Muscle of back (tissue), 11 donors: ENCODE results near the gene HS3ST1. TPM values are rescaled to one million over a fixed set of nuclear protein-coding genes. Genes with fewer than 3 reads are reported as not detected.
A peak's percentile ranks its signal among the peaks of the same experiment; 100 is the strongest.
"Not testable (repeated sequence)": the region's sequence is repeated elsewhere in the genome, so short reads cannot be mapped to it uniquely, and the experiment has no call there.

Experiments used
- DNase-seq, 3 donors: peaks; one replicate each; pipeline versions ENCODE4 v3.0.0 to v3.0.0-alpha.2; 2013
- polyA plus RNA-seq, 10 donors: library from polyadenylated mRNA; unstranded; fragments of 120-200 nt; gene quantifications; one replicate each; pipeline ENCODE4 v1.2.1, GENCODE V29; 2013; ENCODE audit not compliant: insufficient read length in 10 of 10

The HS3ST1 gene
- polyA plus RNA-seq, 10 donors: 0.08 to 0.96 (median 0.28) TPM

GRCh38 chr4:11407551-11407950 is 21.1 kb downstream of the HS3ST1 start:
- DNase-seq: no peak

DNA sequence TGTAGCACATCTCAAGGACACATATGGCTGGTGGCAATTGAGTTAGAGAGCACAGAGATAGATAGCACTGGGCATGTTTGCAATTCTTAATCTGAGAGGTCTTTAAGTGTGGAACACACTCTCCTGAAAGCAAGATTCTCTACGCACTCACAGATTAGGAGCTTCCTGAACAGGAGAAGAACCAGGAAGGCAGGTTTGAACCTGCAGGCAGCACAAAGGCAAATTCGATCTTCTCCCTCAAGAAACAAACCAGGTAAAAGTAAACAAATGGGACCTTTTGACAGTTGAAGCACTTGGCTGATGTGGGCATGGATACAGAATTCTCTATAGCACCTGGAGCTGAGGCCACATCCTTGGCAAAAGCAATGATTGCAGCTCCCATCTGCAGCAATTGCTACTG is 24.3 kb downstream of the HS3ST1 start:
- DNase-seq: no peak

GRCh38 chr4:11402192-11402591 is 26.5 kb downstream of the HS3ST1 start:
- DNase-seq: no peak

- no peak for DNase-seq
Observed at GRCh38 chr4:11399461-11399971, 29.2 kb downstream of the HS3ST1 start.

- DNase-seq: peak in 1 of 3 donors; percentile 20
Observed at GRCh38 chr4:11397819-11398610, 30.7 kb downstream of the HS3ST1 start.

- no peak for DNase-seq
Observed at GRCh38 chr4:11397146-11397545, 31.5 kb downstream of the HS3ST1 start.

DNA sequence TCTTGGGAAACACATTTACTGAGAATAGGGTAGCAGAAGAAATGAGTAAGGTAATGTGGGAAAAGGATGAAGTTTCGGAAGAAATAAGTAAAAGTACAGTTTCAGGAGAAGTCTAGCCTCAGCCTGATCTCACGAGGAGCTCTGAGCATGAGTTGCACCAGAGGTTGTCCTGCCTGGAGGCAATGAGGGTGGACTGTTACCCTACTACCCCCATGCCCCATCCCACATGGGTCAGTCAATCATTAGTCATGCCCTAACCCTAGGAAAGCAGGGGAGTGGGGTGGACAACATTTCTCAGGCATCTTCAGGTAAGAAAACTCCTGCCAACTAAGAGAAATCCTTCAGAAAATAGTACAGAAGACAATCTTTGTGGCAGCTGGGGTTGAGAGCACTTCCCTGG is 35.1 kb downstream of the HS3ST1 start:
- DNase-seq: no peak

GRCh38 chr4:11384072-11384471 is 44.6 kb downstream of the HS3ST1 start:
- not testable (repeated sequence) for DNase-seq

DNA sequence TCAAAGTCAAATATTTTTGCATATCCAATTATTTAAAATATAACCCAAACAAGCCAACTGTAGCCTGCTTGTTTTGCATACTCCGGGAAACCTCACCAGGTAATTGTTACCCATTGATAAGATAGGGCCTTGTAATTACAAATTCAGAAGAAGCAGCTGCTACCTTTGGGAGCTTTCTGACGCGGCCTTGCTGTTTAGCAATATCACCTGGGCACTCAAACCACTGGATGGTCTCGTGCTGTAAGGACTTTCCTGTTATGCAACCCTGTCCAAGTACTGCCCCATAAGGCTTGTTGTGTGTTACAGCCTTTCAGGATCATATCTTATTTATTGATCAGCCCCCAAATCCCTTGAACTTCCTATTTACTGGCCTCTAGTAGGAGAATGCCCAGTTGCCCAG is 52.1 kb downstream of the HS3ST1 start:
- DNase-seq: no peak

DNA sequence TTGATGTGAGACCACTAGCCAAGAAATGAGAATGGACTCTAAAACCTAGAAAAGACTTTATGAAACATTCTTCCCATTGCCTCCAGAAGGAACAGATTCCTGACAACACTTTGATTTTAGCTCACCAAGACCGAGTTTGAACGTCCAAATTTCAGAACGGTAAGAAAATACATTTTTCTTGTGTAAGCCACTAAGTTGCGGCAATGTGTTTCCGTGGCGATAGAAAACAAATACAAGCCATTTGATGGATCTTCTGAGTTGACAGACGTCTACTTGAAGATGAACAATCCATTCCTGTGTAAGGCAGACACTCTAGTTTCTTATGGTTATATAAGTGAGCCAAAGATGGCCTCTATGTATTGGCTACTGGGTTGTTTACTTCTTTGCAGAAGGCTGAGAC is 52.5 kb downstream of the HS3ST1 start:
- DNase-seq: no peak

DNA sequence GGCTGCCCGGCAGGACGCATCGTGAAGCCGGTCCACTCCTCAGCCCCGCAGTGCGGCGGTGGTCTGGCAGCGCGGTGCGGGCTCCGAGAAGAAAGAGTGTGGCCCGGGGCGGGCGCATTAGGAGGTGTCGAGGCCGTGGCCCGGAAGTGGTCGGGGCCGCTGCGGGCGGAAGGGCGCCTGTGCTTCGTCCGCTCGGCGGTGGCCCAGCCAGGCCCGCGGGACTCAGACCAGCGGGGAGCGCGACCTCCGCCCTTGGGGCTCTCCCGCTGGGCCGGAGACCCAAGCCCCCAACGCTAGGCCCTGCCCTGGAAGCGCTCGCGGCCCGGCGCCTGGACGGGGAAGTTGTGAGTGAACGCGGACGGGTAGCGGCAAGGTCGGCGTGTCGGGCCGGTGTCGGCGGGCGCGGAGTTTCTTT is 60.0 kb downstream of the HS3ST1 start:
- peak in 1 of 3 donors; percentile 12 for DNase-seq

GRCh38 chr4:11367371-11367770 is 61.3 kb downstream of the HS3ST1 start:
- DNase-seq: peak; percentile 7 to 56 (median 36)

- DNase-seq: no peak
Observed at GRCh38 chr4:11366859-11367258, 61.8 kb downstream of the HS3ST1 start.

- DNase-seq: no peak
Observed at GRCh38 chr4:11365039-11365438, 63.7 kb downstream of the HS3ST1 start.

GRCh38 chr4:11359591-11359990 is 69.1 kb downstream of the HS3ST1 start:
- no peak for DNase-seq

DNA sequence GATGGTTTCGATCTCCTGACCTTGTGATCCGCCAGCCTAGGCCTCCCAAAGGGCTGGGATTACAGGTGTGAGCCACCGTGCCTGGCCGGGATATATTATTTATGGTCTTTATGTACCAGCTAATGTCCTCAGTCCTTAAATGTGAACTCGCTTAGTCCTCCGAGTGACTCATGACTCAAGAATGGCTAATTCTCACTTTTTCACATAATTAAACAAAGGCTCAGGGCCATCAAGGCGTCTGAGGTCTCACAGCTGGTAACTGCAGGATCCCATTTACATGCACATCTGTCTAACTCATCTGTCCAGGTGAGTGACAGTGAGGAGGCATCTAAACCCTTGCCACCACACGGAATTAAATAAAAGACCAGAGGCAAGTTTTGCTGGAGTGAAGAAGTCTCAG is 73.5 kb downstream of the HS3ST1 start:
- DNase-seq: no peak

GRCh38 chr4:11354531-11354930 is 74.2 kb downstream of the HS3ST1 start:
- DNase-seq: no peak

- DNase-seq: no peak
Observed at GRCh38 chr4:11348449-11349088, 80.1 kb downstream of the HS3ST1 start.

- DNase-seq: no peak
Observed at GRCh38 chr4:11344916-11345315, 83.8 kb downstream of the HS3ST1 start.

DNA sequence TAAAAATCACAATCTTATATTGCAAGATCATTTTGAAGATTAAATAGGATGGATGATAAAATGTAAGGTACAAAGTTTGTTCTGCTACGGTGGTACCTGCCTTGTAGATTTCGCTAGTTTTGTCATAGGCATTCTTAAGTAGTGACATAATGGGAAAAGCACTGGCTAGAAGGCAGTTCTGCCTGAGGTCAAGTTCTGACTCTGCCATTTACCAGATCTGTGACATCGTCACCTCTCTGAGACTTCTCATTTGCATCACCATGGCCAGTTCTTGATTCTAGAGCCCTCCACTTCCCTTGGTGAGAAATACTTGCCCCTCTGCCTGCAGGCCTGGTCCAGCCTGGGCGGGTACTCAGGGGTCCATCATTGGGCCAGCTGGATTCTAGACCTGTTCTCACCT is 85.2 kb downstream of the HS3ST1 start:
- no peak for DNase-seq
